HG03045 (cell line): ENCODE data around the gene BANK1.

Source experiments
- ATAC-seq: cut with Tn5 transposase; IDR thresholded peaks from one replicate; pipeline ENCODE4 v1.9.1; 2021; ENCODE audit warnings: mild to moderate bottlenecking, moderate library complexity; ENCODE audit not compliant: unreplicated experiment

Gene BANK1

GRCh38 chr4:101993842-101994775, 203.6 kb downstream of the BANK1 start:
- no peak for ATAC-seq

DNA sequence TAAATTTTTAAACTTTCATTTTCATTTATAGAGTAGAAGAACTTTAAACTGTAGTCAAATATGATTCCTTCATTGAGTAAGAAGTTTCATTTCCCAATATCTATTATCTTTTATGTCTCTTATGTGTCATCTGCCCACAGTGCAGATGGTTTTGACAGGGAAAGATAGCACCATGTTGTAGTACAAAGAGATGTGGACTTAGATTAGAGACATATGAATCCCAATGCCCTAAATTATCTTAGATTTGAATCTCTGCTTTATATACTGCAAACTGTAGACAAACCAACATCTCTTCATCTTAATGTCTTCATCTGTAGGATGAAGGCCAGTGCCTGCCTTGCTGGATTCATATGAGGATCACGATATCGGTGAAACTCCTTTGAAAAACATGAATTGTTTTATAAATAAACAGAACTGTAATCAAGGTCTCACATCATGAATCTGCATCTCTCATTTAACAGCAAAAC, 217.5 kb downstream of the BANK1 start:
- peak; percentile 93 for ATAC-seq

GRCh38 chr4:102008711-102009110, 218.2 kb downstream of the BANK1 start:
- ATAC-seq: no peak

DNA sequence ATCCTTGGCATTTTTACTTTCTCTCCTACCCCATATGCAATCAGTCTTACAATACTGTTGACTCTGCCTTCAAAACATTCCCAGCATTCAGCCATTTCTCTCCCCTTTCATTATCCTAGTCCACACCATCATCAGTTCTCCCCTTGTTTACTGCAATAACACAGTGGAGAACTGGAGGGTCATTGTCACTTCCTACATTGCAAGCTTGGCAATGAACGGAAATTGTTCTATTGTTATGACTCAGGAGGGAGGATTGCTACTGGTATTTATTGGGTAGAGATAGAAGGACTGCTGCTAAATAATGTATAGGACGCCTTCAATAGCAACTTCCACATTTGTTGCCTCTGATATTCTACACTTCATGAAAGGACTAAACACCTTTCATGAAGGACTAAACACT, 231.8 kb downstream of the BANK1 start:
- ATAC-seq: no peak

DNA sequence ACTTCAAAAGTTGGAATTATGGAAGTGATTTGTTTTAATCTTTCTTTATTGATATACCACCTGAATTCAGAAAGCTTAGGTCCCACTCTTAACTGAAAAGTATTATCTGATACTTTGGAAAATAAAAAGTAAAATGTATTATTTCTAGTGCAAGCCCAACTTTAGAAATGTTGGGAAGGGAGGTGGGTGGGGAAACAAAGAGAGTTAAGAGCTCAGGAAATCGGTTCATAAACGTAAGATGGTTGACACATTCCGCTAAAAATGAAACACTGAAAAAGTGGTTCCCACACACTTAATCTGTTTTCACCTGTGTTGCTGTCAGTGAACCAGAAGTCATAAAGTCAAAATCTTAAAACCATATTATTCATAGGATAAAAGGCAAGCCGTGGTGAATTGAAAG, 237.4 kb downstream of the BANK1 start:
- ATAC-seq: no peak

DNA sequence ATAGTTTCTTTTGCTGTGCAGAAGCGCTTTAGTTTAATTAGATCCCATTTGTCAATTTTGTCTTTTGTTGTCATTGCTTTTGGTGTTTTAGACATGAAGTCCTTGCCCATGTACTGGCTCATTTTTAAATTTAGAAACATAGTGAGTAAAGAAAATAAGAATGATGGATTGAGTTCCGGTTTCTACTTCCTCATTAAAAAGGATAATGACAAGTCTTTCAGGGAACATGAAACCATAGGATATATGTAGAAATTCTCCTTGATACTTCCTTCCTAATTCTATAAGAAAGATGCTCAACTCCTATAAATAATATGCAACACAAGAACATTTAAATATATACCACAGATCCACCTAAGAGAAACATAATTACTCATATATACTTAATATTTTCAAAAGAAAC, 240.9 kb downstream of the BANK1 start:
- ATAC-seq: no peak

- ATAC-seq: no peak
These were observed 245.5 kb downstream of the BANK1 start for GRCh38 chr4:102036016-102036415.

DNA sequence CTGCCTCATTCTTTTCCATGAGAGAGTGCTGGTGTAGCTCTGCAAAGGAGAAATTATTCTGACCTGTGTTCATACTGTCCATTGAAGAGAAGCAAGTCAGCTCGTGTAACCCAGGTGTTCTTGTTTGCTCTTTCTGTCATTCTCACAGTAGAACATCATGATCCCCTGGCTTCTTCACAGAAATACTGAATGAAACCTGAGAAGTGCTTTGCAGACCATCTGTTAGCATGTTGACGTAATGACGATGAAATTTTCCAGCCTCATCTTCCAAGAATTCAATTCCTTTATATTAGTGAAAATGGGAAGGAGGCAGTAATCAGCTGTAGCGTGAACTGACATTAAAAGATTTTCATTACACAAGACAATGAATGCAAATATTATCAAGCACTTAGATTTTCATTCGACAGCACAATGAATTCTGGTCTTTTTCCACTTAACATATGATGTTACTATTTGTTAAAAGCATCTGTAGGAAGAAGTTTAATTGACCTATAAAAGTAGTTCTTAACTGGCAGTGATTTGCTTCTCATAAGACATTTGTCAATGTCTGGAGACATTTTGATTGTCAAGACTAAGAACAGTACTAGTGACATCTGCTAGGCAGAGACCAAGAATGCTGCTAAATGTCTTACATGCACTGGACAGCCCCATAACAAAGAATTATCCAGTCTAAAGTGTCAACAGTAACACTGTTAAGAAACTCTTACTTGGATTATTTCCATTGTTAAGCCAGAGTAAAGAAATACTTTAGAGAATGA, 246.3 kb downstream of the BANK1 start:
- no peak for ATAC-seq

GRCh38 chr4:102037566-102037965, 247.0 kb downstream of the BANK1 start:
- no peak for ATAC-seq

DNA sequence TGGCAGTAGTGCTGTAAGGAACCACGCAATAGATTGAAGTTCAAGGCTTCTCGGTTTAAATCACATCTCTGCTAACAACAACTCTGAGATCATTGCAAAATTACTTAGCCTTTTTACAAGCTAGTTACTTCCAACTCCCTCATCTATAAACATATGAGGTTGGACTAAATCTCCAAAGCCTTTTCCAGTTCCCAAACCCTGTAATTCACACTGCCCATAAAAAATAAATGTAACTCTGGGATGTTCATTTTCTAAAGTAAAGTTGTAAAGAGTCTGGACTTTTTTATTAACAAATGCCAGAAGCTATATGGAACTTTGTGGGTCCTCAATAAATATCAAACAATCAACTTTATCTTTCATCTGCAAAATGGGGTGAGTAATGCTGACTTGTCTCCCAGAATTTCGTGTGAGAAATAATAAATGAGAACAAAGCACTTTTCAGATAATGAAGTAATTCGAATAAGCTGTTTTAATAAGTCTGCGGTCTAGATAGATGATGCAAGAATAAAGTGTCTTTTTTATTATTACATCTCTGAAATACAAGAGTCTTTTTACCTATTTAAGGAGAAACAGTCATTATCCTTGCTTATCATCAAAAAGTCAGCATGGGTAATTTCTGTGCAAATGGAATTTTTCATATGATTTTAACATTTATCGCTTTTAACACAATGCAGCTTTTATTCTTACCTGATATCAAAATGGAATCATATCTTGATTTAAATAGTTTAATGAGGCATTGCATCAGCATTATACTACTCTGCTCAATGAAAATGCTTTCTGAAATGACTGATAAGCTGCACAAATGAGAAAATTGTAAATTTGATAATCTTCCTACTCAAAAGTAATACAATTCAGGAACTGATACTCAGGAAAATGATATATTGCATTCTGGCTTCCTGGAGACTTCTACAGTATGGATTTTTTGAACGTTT, 252.6 kb downstream of the BANK1 start:
- ATAC-seq: no peak

- no peak for ATAC-seq
These were observed 257.1 kb downstream of the BANK1 start for GRCh38 chr4:102047616-102048015.

GRCh38 chr4:102055805-102056204, 265.3 kb downstream of the BANK1 start:
- ATAC-seq: no peak

DNA sequence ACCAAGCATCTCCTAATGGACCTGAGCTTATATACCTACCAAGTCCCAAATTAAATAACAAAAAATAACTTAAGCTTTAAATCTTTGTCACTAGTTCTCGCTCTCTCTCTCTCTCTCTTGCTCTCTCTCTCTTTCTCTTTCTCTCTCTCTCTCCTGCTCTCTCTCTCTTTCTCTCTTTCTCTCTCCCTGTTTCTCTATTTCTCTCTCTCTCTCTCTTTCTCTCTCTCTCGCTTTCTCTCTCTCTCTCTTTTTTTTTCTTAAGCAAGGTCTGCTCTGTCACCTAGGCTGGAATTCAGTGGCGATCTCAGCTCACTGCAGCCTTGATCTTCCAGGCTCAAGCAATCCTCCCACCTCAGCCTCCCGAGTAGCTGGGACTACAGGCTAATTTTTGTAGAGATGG, 266.6 kb downstream of the BANK1 start:
- ATAC-seq: no peak

GRCh38 chr4:102061133-102061532, 270.6 kb downstream of the BANK1 start:
- ATAC-seq: no peak

DNA sequence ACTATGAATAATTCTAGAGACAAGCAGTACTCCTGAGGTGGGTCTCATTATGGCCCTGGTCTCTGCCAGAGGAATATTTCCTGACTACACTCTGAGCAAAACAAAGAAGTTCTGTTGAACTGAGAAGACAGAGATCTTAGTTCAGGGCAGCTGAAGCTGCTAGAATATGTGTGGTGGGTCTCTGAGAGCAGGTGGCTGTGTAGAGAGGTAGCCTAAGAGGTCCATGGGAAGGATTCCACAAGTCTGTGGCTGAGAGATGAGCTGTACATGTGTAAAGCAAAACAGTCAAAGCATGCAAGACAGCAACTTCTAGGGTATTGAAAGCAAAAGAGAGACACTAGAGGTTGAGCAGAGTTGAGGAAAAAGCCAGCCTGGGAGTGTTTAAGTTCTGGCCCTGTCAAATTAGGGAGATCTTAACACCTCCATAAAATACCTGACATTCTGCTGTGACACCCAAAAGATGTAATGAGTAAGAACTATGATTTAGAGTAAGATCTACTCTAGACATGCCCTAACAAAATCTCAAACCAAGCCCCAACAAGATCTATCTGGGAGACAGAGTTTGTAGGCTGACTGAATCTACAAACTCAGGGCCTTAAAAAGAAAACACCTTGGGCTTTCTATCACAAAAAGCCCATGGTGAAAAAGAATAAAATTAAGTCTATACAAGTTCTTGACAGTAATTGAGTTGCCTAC, 274.4 kb downstream of the BANK1 start:
- no peak for ATAC-seq

DNA sequence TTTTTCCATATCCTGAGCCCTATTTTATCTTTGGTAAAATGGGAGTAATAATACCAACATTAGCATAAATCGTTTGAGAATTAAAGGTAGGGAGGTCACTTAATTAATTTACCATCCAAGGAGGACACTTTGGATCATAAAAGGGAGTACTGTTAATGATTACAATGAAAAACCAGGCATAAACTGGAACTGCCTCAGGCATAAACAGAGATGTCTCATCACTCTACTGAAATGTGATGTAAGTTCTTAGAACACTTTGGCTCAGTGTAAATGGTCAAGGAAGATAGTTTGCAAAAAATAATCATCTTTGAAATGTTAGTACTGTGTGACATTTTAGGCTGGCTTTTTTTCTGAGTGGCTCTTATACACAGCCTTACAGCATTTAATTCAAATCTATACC, 286.1 kb downstream of the BANK1 start:
- ATAC-seq: no peak

DNA sequence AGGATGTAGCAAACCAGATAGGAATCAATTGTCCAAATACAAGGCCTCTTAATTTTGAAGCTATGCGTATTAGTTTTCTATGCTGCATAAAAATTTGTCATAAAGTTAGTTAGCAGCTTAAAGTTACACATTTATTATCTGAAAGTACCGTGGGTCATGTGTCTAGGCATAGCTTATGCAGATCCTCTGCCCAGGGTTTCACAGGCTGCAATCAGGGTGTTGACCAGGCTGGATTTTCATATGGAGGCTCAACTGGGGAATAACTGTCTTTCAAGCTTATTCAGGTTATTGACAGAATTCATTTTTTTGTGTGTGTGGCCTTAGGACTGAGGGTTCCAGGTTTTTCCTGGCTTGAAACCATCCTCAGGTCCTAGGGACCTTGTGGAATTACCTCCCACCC, 289.7 kb downstream of the BANK1 start:
- ATAC-seq: no peak

- no peak for ATAC-seq
These were observed 299.5 kb downstream of the BANK1 start for GRCh38 chr4:102089850-102090621.

DNA sequence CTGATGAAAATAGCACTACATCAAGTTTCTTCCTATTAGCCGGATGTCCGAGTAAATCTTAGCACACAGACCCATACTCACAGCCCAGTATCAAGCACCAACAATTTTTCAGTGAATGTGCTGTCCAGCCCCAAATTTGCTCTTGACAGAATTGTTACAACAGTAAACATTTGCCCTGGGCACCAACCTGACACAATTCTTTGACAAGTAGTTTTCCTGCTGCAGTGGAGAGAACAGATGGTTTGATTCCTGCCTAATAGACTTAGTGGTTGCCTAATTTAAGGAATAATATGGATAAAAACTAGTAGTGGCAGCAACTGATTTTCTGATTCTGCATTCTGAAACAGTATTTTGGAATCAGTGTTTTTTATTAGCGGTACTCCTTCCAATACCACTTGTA, 301.1 kb downstream of the BANK1 start:
- ATAC-seq: no peak

DNA sequence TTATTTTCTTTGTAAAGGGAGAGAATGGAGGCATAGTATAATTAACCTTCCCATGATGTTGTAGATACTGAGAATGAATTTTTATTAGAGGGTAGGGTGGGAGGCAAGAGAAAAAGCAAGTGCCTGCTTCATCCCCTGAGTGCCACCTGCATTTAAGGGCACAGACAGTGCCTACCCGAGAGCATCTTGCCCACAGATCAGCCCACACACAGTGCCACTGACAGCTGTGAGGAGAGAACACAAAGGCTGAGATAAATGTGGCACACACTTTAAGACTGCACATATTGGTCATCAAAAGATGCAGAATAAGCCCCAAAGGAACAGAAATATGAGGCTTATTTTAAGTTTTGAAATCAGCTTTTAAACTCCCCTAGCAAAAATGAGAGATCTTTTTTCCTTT, 304.0 kb downstream of the BANK1 start:
- ATAC-seq: no peak
